ENCODE measurements around the gene YWHAE.
A peak's percentile ranks its signal among the peaks of the same experiment; 100 is the strongest.
"Not testable (repeated sequence)": the region's sequence is repeated elsewhere in the genome, so short reads cannot be mapped to it uniquely, and the experiment has no call there.

YWHAE gene

DNA sequence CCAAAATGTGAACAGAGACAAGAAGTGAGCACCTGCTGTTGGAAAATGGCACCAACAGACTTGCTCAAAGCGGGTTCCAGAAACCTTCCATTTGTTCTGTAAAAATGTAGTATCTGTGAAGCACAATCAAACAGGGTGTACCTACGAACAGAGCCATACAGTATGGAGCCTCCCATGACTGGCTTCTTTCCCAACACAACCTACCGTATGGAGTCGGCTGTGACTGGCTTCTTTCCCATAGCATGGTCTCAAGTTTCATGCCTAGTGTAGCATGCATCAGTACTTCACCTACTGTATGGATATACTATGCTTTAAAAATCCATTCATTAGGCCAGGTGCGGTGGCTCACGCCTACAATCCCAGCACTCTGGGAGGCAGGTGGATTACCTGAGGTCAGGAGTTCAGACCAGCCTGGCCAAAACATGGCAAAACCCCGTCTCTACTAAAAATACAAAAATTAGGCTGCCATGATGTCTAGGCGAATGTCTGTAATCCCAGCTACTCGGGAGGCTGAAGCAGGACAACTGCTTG, 26.2 kb downstream of the YWHAE start:
- DNase-seq = no peak

GRCh38 chr17:1372618-1373017, 27.4 kb downstream of the YWHAE start:
- DNase-seq = no peak

- no peak for DNase-seq
These were observed 28.0 kb downstream of the YWHAE start for GRCh38 chr17:1371893-1372590.

- DNase-seq = no peak
These were observed 31.4 kb downstream of the YWHAE start for GRCh38 chr17:1368588-1368987.

DNA sequence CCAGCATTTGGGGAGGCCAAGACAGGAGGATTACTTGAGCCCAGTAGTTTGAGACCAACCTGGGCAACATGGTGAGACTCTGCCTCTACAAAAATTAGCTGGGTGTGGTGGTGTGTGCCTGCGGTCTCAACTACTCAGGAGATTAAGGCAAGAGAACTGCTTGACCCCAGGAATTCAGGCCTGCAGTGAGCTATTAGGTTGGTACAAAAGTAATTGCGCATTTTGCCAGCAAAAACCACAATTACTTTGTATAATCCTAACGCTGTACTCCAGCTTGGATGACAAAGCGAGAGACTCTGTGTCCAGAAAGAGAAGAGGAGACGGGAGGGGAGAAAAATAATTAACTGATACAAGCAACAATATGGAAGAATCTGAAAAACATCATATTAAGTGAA, 32.7 kb downstream of the YWHAE start:
- no peak for DNase-seq

DNA sequence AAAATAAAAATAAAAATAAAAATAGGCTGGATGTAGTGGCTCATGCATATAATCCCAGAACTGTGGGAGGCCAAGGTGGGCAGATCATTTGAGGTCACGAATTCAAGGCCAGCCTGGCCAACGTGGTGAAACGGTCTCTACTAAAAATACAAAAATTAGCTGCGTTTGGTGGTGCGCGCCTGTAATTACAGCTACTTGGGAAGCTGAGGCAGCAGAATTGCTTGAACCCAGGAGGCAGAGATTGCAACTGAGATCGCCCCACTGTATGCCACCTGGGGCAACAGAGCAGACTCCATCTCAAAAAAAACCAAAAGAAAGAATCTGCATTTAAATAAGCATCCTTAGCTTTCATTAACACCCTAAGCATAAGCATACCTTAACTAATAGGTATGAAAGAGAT, 33.8 kb downstream of the YWHAE start:
- DNase-seq = no peak

- DNase-seq = peak; percentile 37
These were observed 34.5 kb downstream of the YWHAE start for GRCh38 chr17:1365445-1366039.

DNA sequence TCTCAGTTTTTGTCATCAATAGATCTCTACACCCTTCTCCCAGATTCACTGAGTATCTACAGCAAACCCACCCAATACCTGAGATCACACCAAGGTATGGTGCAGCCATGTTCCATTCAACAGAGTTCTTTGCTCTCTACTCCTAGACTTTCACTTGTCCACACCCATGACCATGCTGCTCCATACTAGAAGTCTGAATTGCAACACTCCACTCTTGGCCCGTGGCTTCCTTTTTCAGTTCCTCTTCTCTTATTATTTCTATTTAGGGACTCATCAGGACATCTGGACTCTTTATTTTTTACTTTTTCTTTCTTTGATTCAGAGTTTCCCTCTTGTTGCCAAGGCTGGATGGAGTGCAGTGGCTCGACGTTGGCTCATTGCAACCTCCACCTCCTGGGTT, 37.1 kb downstream of the YWHAE start:
- DNase-seq = no peak

DNA sequence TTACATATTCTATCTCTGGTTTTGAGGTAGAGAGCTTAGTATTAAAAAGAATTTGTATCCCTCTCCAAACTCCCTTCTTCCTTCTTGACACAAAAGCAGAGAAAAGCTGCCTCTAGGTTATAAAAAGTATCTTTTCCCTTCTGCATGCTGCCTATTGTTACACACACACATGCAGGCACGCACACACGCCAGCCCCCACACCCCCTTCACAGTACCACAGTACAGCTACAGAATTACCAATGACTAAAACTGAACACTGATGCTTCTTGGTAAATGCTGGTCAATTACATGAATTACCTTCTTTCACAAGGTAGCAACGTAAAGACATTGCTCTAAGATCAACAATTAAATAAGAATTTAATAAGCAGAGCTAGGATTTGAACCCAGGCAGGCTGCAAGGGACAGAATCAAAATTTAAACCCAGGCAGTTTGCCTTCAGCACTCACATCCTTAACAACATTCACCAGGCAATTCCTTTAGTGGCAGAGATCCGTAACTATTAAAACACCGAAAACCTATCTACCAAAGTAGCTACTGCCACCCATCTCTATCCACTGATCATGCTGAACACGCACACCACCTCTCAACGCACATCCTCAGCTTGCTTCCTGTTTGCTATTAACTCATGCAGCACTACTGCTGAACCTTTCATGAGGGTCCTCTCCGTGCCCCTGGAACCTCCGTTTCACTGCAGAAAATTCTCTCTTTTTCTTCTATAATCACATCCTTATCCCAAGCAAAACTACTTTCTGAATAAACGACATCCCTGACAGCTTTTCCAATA, 37.8 kb downstream of the YWHAE start:
- no peak for DNase-seq

GRCh38 chr17:1360975-1361374, 39.0 kb downstream of the YWHAE start:
- DNase-seq = no peak

DNA sequence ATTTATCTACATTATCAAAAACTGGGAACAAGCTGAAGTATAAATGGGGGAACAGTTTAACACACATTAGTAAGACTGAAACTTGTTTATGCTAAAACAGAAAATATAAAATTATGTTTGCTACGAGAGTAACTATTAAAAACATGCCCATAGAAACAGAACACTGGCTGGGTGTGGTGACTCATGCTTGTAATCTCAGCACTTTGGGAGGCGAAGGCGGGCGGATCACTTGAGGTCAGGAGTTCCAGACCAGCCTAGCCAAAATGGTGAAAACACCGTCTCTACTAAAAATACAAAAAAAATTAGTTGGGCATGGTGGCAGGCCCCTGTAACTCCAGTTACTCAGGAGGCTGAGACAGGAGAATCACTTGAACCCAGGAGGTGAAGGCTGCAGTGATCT, 39.7 kb downstream of the YWHAE start:
- DNase-seq = not testable (repeated sequence)

- DNase-seq = no peak
These were observed 46.0 kb downstream of the YWHAE start for GRCh38 chr17:1354030-1354429.

GRCh38 chr17:1352530-1352929, 47.5 kb downstream of the YWHAE start:
- not testable (repeated sequence) for DNase-seq

GRCh38 chr17:1351971-1352370, 48.1 kb downstream of the YWHAE start:
- DNase-seq = no peak

- no peak for DNase-seq
These were observed 48.7 kb downstream of the YWHAE start for GRCh38 chr17:1351275-1351674.

- no peak for DNase-seq
These were observed 52.3 kb downstream of the YWHAE start for GRCh38 chr17:1347589-1348323.

GRCh38 chr17:1344521-1344920, 55.5 kb downstream of the YWHAE start:
- DNase-seq = no peak

DNA sequence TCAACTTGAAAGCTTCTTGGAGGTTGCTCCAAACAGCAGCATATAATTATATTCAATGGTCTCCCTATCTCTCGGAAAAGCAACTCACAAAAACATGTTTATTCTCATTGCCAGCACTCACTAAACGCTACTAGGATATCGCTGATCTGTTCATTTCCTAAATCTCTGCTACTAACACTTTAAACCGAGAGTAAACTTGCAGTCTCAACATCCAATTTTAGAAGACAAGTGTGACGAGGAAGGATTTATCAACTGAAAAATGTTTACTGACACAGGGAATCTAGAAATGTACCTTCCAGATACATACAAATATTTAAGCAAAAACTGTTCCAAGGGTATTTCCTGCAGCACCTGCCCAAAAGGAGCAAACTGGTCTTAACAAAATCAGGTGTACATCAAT, 56.5 kb downstream of the YWHAE start:
- no peak for DNase-seq

DNA sequence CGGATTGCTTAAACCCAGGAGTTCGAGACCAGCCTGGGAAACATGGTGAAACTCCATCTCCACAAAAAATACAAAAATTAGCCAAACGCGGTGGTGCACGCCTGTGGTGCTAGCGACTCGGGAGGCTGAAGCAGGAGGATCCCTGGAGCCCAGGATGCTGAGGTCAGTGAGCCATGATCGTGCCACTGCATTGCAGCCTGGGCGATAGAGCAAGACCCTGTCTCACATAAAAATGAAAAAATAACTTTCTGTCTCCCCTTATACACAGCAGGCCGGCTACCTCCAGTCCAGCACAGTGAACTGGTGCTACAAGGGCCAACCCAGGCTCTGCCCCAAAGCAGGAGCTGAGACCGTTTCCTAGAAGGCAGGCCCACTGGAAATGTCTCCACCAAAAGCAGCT, 59.7 kb downstream of the YWHAE start:
- no peak for DNase-seq

GRCh38 chr17:1331708-1332107, 68.3 kb downstream of the YWHAE start:
- DNase-seq = no peak

DNA sequence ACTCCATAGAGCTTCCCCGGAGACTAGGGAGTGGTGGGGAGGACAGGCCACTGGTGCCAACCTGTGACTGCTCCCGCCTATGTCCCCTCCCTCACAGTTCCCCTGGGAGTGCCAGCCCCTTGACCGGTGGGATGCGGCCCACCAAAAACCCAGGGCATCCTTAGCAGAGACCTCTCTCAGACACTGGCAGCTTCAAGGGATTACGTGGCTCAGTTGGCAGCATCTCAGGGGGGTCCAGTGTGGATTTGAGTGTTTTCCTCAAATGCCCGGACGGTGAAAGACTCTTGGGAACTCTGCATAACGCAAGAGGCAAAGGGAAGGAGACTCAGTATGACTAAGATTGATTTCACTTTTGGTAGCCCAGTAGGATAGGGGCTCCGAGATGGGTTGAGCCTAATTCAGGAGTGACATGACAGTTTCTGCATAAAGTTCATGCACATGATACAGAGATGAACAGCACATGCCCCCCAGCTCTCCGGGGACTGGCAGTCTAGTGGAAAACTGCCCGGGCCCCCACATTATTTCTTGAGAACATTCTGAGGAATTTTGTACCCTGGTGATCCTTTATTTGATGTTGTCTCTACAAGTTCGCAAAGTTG, 70.2 kb downstream of the YWHAE start:
- no peak for DNase-seq

- DNase-seq = no peak
These were observed 71.6 kb downstream of the YWHAE start for GRCh38 chr17:1328437-1328836.

GRCh38 chr17:1325766-1326165, 74.3 kb downstream of the YWHAE start:
- no peak for DNase-seq

Data from activated CD4-positive, CD25-positive, alpha-beta regulatory T cell treated with anti-CD3 and anti-CD28 coated beads, Interleukin-2, amount 50 U/mL, for 72 hours (primary cell).